IMR-90 (cell line): ENCODE measurements around the gene CASZ1. TPM values are rescaled to one million over a fixed set of nuclear protein-coding genes. Genes with fewer than 3 reads are reported as not detected.

ENCODE experiments used
- ATAC-seq: fragments of 200-7000 bp; cut with Tn5 transposase; 2 replicates; pipeline ENCODE4 v1.9.1; 2020; ENCODE audit warnings: low read depth, mild to moderate bottlenecking, moderate library complexity
- BruUV-seq: library from RNA; stranded (reverse); fragments of 400-500 nt; replicated peaks from 2 replicates; lab custom pipeline; 2021; lab: Mats Ljungman, UMichigan
- CTCF ChIA-PET: fragments of 300-600 bp; formaldehyde crosslinking; extraction: SDS; loops from one replicate; lab custom pipeline; 2021; ENCODE audit warnings: antibody characterized with exemption; lab: Yijun Ruan, JAX
- POLR2A ChIA-PET: fragments of 300-600 bp; sonication (Branson Sonifier 250); formaldehyde crosslinking; loops from one replicate; lab custom pipeline; 2022; ENCODE audit warnings: antibody characterized with exemption; ENCODE audit not compliant: unreplicated experiment; lab: Charles Lee
- DNase-seq: peaks from one replicate; pipeline ENCODE4 v3.0.0; 2013
- H2AFZ ChIP-seq: replicated peaks from 2 replicates; pipeline ENCODE3; 2013; ENCODE audit warnings: low read length, mild to moderate bottlenecking; ENCODE audit not compliant: poor library complexity
- H2AK5ac ChIP-seq: 2 replicates; pipeline ENCODE4 v1.6.1; 2013; ENCODE audit warnings: low read depth, low read length, inconsistent platforms
- H2AK9ac ChIP-seq: replicated peaks from 2 replicates; pipeline ENCODE3; 2013; ENCODE audit warnings: mild to moderate bottlenecking, low read depth, low read length, moderate library complexity; ENCODE audit not compliant: poor library complexity
- H2BK120ac ChIP-seq: 2 replicates; pipeline ENCODE4 v1.6.1; 2013; ENCODE audit warnings: low read depth, low read length, inconsistent platforms
- H2BK15ac ChIP-seq: 3 replicates; pipeline ENCODE4 v1.6.1; 2013; ENCODE audit warnings: low read depth, low read length, inconsistent platforms
- H2BK20ac ChIP-seq: 2 replicates; pipeline ENCODE4 v1.6.1; 2013; ENCODE audit warnings: low read depth, mild to moderate bottlenecking, inconsistent platforms, low read length, moderate library complexity
- H2BK5ac ChIP-seq: 2 replicates; pipeline ENCODE4 v1.6.1; 2013; ENCODE audit warnings: mild to moderate bottlenecking, low read depth, low read length, inconsistent platforms; ENCODE audit not compliant: poor library complexity, severe bottlenecking
- H3K14ac ChIP-seq: replicated peaks from 2 replicates; pipeline ENCODE4 v1.6.1; 2013; ENCODE audit warnings: low read depth, low read length, inconsistent platforms
- H3K18ac ChIP-seq: 2 replicates; pipeline ENCODE4 v1.6.1; 2013; ENCODE audit warnings: low read depth, low read length, control low read depth
- H3K23ac ChIP-seq: 2 replicates; pipeline ENCODE4 v1.6.1; 2013; ENCODE audit warnings: low read depth, low read length, inconsistent platforms
- H3K27ac ChIP-seq: 2 replicates; pipeline ENCODE4 v1.5.1; 2013; ENCODE audit warnings: mild to moderate bottlenecking, control low read depth, low read length; ENCODE audit not compliant: insufficient read depth
- H3K27me3 ChIP-seq: 2 replicates; pipeline ENCODE4 v1.6.1; 2013; ENCODE audit warnings: low read length; ENCODE audit not compliant: control insufficient read depth, insufficient read depth
- H3K36me3 ChIP-seq: 2 replicates; pipeline ENCODE4 v1.6.1; 2013; ENCODE audit warnings: low read length, mixed read lengths; ENCODE audit not compliant: control insufficient read depth, insufficient read depth
- H3K4ac ChIP-seq: 2 replicates; pipeline ENCODE4 v1.6.1; 2013; ENCODE audit warnings: low read depth, low read length, inconsistent platforms
- H3K4me1 ChIP-seq: 2 replicates; pipeline ENCODE4 v1.6.1; 2013; ENCODE audit warnings: low read length, mixed read lengths; ENCODE audit not compliant: control insufficient read depth, insufficient read depth
- H3K4me2 ChIP-seq: 2 replicates; pipeline ENCODE4 v1.6.1; 2013; ENCODE audit warnings: low read depth, mild to moderate bottlenecking, control low read depth, low read length, moderate library complexity
- H3K4me3 ChIP-seq: 2 replicates; pipeline ENCODE4 v1.5.1; 2013; ENCODE audit warnings: low read depth, mild to moderate bottlenecking, control low read depth, low read length, moderate library complexity; ENCODE audit not compliant: insufficient read depth
- H3K56ac ChIP-seq: 2 replicates; pipeline ENCODE4 v1.6.1; 2013; ENCODE audit warnings: low read length, inconsistent platforms; ENCODE audit not compliant: insufficient read depth; ENCODE audit errors: extremely low read depth
- H3K79me1 ChIP-seq, 2 experiments: 2 replicates each; pipeline ENCODE4 v1.6.1; 2013; ENCODE audit warnings: low read length in 2 of 2, inconsistent platforms in 1 of 2, low read depth in 1 of 2
- H3K9ac ChIP-seq: 2 replicates; pipeline ENCODE4 v1.6.1; 2013; ENCODE audit warnings: low read depth, low read length, control low read depth
- H3K9me1 ChIP-seq: 2 replicates; pipeline ENCODE4 v1.6.1; 2013; ENCODE audit warnings: low read length, inconsistent platforms; ENCODE audit not compliant: insufficient read depth
- H3K9me3 ChIP-seq: 2 replicates; pipeline ENCODE4 v1.6.1; 2013; ENCODE audit warnings: low read length; ENCODE audit not compliant: control insufficient read depth, insufficient read depth
- H4K20me1 ChIP-seq: 2 replicates; pipeline ENCODE4 v1.6.1; 2013; ENCODE audit warnings: low read length, inconsistent platforms; ENCODE audit not compliant: insufficient read depth
- H4K5ac ChIP-seq: 2 replicates; pipeline ENCODE4 v1.6.1; 2013; ENCODE audit warnings: mild to moderate bottlenecking, low read depth, low read length, control low read depth
- H4K8ac ChIP-seq, 2 experiments: 2 replicates each; pipeline ENCODE4 v1.6.1; 2013; ENCODE audit warnings: low read depth in 2 of 2, low read length in 2 of 2, control low read depth in 1 of 2, inconsistent platforms in 1 of 2
- H4K91ac ChIP-seq: 2 replicates; pipeline ENCODE4 v1.6.1; 2013; ENCODE audit warnings: low read depth, low read length, inconsistent platforms; ENCODE audit not compliant: insufficient read depth
- BHLHE40 ChIP-seq: fragments of 150-350 bp; IDR thresholded peaks from 2 replicates; pipeline ENCODE4 v1.6.1; 2016; ENCODE audit warnings: mild to moderate bottlenecking, low read depth, low read length
- CEBPB ChIP-seq: IDR thresholded peaks from 2 replicates; pipeline ENCODE4 v1.6.1; 2012; ENCODE audit warnings: low read depth, low read length, improper control_type of control experiment
- CHD1 ChIP-seq: IDR thresholded peaks from 2 replicates; pipeline ENCODE4 v1.6.1; 2012; ENCODE audit warnings: low read depth, low read length, improper control_type of control experiment
- MAFK ChIP-seq: IDR thresholded peaks from 2 replicates; pipeline ENCODE4 v1.6.1; 2012; ENCODE audit warnings: low read depth, low read length, improper control_type of control experiment
- MXI1 ChIP-seq: IDR thresholded peaks from 2 replicates; pipeline ENCODE4 v1.6.1; 2012; ENCODE audit warnings: low read depth, mild to moderate bottlenecking, low read length, moderate library complexity, borderline replicate concordance
- NFE2L2 ChIP-seq: fragments of 150-350 bp; IDR thresholded peaks from 2 replicates; pipeline ENCODE4 v1.6.1; 2016; ENCODE audit warnings: low read depth, mild to moderate bottlenecking, low read length
- RCOR1 ChIP-seq: IDR thresholded peaks from 2 replicates; pipeline ENCODE4 v1.6.1; 2012; ENCODE audit warnings: mild to moderate bottlenecking, low read length, improper control_type of control experiment; ENCODE audit not compliant: insufficient replicate concordance
- RFX5 ChIP-seq: IDR thresholded peaks from 2 replicates; pipeline ENCODE4 v1.8.0; 2012; ENCODE audit warnings: low read depth, mild to moderate bottlenecking, low read length, moderate library complexity
- SMC3 ChIP-seq: fragments of 150-350 bp; IDR thresholded peaks from 2 replicates; pipeline ENCODE4 v1.6.1; 2016; ENCODE audit warnings: low read depth, mild to moderate bottlenecking, antibody characterized with exemption, low read length, moderate library complexity
- USF2 ChIP-seq: fragments of 150-350 bp; IDR thresholded peaks from 2 replicates; pipeline ENCODE4 v1.6.1; 2017; ENCODE audit warnings: mild to moderate bottlenecking, antibody characterized with exemption, low read length, low read depth
- WGBS, 2 experiments: methylation state at CpG; one replicate each; pipeline versions ENCODE4 v1.1.5 to v1.1.7; 2013; ENCODE audit warnings: missing lambda C conversion rate in 2 of 2; ENCODE audit not compliant: insufficient read length in 1 of 2; ENCODE audit errors: extremely low coverage in 2 of 2; 5-methylcytosine and 5-hydroxymethylcytosine counted together
- dilution Hi-C: fragments of 300-500 bp; cut with HindIII; formaldehyde crosslinking; loops from one replicate; pipeline ENCODE4 v1.14.3; 2018; ENCODE audit warnings: low sequenced_read_pairs; ENCODE audit not compliant: unreplicated experiment
- in situ Hi-C: fragments of 300-500 bp; cut with MboI; formaldehyde crosslinking; loops from 3 replicates; pipeline ENCODE4 v1.14.3; 2019; ENCODE audit warnings: low sequenced_read_pairs, inconsistent platforms, mixed read lengths
- intact Hi-C: fragments of 100-400 bp; cut with micrococcal nuclease; formaldehyde crosslinking; loops from 2 replicates; pipeline ENCODE4 v1.10.0; 2022
- polyA plus RNA-seq, 3 experiments: library from polyadenylated mRNA; depleted of rRNA; stranded (reverse); fragments of >200 nt; gene quantifications; 2 replicates each; pipeline ENCODE4 v1.2.3, GENCODE V29; 2012; ENCODE audit warnings: low replicate concordance in 1 of 3
- total RNA-seq: library from RNA; depleted of rRNA; stranded (reverse); fragments of >200 nt; gene quantifications from 2 replicates; pipeline ENCODE4 v1.2.3, GENCODE V29; 2012
- TF ChIP-seq, protein P1 (sequence below): conservative IDR thresholded peaks from 2 replicates; pipeline ENCODE4 v1.5.1; 2012; ENCODE audit warnings: mild to moderate bottlenecking, low read depth, low read length, improper control_type of control experiment
- TF ChIP-seq, protein P2 (sequence below): fragments of 150-350 bp; IDR thresholded peaks from 2 replicates; pipeline ENCODE4 v1.6.1; 2016; ENCODE audit warnings: low read depth, mild to moderate bottlenecking, low read length, moderate library complexity, borderline replicate concordance

Gene CASZ1
- total and polyA plus RNA-seq, 2 of the 4 experiments (the other 2 are of a cell fraction) = 0.18 to 0.24 TPM

- ChIA-PET POLR2A (no interaction called here), CTCF (no interaction called here)
- Histone ChIP-seq H3K4ac (no peak overlapping the region), H4K91ac (no peak overlapping the region), H4K20me1 (no peaks in the 10 kb centered on the region), H2BK20ac (no peak overlapping the region), H3K9me3 (no peaks in the 10 kb centered on the region), H3K4me3 (no peak overlapping the region), H3K4me2 (no peak overlapping the region), H3K36me3 (no peaks in the 10 kb centered on the region), H2BK15ac (no peak overlapping the region), H3K27me3 (peaks cover 9% of the 10 kb centered on the region; the same call in 1 of the 2 replicates), H2AK9ac (no peak overlapping the region), H3K56ac (no peak overlapping the region), H3K23ac (no peak overlapping the region), H4K8ac (no peak overlapping the region), H2BK5ac (no peak overlapping the region), H3K18ac (no peak overlapping the region), H2AFZ (no peak overlapping the region), H3K79me1 (no peaks in the 10 kb centered on the region), H3K27ac (no peak overlapping the region), H2AK5ac (no peak overlapping the region), H3K9ac (no peak overlapping the region), H2BK120ac (no peak overlapping the region), H3K14ac (no peak overlapping the region), H4K5ac (no peak overlapping the region), H3K4me1 (peaks cover 1% of the 10 kb centered on the region; the same call in 1 of the 2 replicates), H3K9me1 (no peaks in the 10 kb centered on the region)
- in situ Hi-C loops (no loop called here), intact Hi-C loops (no loop called here), dilution Hi-C loops (no loop called here)
- no TSS peak for BruUV-seq
- ATAC-seq (no peak), DNase-seq (no peak)
- 86% methylated on average over 25 of the region's 36 CpGs; no CpG with 5 or more reads in 1 of the 2 experiments for WGBS, 2 experiments
- TF ChIP-seq USF2 (no peak), MAFK (no peak), BHLHE40 (no peak), CHD1 (no peak), RCOR1 (no peak), MXI1 (no peak), CEBPB (no peak), RFX5 (no peak), NFE2L2 (no peak), SMC3 (no peak)
- TF ChIP-seq, protein P1, sequence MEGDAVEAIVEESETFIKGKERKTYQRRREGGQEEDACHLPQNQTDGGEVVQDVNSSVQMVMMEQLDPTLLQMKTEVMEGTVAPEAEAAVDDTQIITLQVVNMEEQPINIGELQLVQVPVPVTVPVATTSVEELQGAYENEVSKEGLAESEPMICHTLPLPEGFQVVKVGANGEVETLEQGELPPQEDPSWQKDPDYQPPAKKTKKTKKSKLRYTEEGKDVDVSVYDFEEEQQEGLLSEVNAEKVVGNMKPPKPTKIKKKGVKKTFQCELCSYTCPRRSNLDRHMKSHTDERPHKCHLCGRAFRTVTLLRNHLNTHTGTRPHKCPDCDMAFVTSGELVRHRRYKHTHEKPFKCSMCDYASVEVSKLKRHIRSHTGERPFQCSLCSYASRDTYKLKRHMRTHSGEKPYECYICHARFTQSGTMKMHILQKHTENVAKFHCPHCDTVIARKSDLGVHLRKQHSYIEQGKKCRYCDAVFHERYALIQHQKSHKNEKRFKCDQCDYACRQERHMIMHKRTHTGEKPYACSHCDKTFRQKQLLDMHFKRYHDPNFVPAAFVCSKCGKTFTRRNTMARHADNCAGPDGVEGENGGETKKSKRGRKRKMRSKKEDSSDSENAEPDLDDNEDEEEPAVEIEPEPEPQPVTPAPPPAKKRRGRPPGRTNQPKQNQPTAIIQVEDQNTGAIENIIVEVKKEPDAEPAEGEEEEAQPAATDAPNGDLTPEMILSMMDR = no peak
- TF ChIP-seq, protein P2, sequence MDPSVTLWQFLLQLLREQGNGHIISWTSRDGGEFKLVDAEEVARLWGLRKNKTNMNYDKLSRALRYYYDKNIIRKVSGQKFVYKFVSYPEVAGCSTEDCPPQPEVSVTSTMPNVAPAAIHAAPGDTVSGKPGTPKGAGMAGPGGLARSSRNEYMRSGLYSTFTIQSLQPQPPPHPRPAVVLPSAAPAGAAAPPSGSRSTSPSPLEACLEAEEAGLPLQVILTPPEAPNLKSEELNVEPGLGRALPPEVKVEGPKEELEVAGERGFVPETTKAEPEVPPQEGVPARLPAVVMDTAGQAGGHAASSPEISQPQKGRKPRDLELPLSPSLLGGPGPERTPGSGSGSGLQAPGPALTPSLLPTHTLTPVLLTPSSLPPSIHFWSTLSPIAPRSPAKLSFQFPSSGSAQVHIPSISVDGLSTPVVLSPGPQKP = no peak
Observed at GRCh38 chr1:10665930-10666850, 130.3 kb downstream of the CASZ1 start.
